Astrocyte of the spinal cord (primary cell): Measurements from ENCODE around the gene GUCA2B.

Source experiments
- DNase-seq: peaks from one replicate; pipeline ENCODE4 v3.0.0; 2011; ENCODE audit warnings: low read depth, low spot score
- H3K4me3 ChIP-seq: 2 replicates; pipeline ENCODE4 v1.5.1; 2011; ENCODE audit warnings: low read depth, mild to moderate bottlenecking, low read length, moderate library complexity
- CTCF ChIP-seq: IDR thresholded peaks from 2 replicates; pipeline ENCODE4 v1.5.1; 2012; ENCODE audit warnings: low read depth, mild to moderate bottlenecking, low read length, inconsistent platforms
- in situ Hi-C: cut with HindIII; loops from 2 replicates; pipeline ENCODE4 v1.10.0; 2017; ENCODE audit warnings: low sequenced_read_pairs

Gene GUCA2B

GRCh38 chr1:42130061-42130660 is 23.0 kb upstream of the GUCA2B start:
- DNase-seq = no peak
- no peak overlapping the region for H3K4me3 ChIP-seq
- in situ Hi-C loops = no loop called here
- TF ChIP-seq CTCF = no peak

GRCh38 chr1:42133390-42133789 is 19.8 kb upstream of the GUCA2B start:
- no peak overlapping the region for H3K4me3 ChIP-seq
- in situ Hi-C loops = no loop called here
- DNase-seq = no peak
- no peak for TF ChIP-seq CTCF

GRCh38 chr1:42133809-42134526 is 19.2 kb upstream of the GUCA2B start:
- in situ Hi-C loops = no loop called here
- no peak for DNase-seq
- no peak for TF ChIP-seq CTCF
- H3K4me3 ChIP-seq = no peak overlapping the region

- TF ChIP-seq CTCF = no peak
- DNase-seq = no peak
- H3K4me3 ChIP-seq = no peak overlapping the region
- in situ Hi-C loops = no loop called here
These were observed 17.8 kb upstream of the GUCA2B start for GRCh38 chr1:42135426-42135825.

- no peak for DNase-seq
- in situ Hi-C loops = no loop called here
These were observed 16.7 kb upstream of the GUCA2B start for GRCh38 chr1:42136466-42136865.

GRCh38 chr1:42137766-42138165 is 15.4 kb upstream of the GUCA2B start:
- in situ Hi-C loops = no loop called here
- DNase-seq = no peak
- H3K4me3 ChIP-seq = no peak overlapping the region
- TF ChIP-seq CTCF = no peak

More at GRCh38 chr1:42136466-42136865, 16.7 kb upstream of the GUCA2B start:
- TF ChIP-seq CTCF = no peak
- no peak overlapping the region for H3K4me3 ChIP-seq
